ENCODE measurements around the gene ACVR1B.

ACVR1B gene

GRCh38 chr12:52041695-52042123, 90.2 kb downstream of the ACVR1B start:
- no peak overlapping the region for H3K4me3 ChIP-seq (ENCODE audit: low read depth, low read length)
- TF ChIP-seq, protein P1, sequence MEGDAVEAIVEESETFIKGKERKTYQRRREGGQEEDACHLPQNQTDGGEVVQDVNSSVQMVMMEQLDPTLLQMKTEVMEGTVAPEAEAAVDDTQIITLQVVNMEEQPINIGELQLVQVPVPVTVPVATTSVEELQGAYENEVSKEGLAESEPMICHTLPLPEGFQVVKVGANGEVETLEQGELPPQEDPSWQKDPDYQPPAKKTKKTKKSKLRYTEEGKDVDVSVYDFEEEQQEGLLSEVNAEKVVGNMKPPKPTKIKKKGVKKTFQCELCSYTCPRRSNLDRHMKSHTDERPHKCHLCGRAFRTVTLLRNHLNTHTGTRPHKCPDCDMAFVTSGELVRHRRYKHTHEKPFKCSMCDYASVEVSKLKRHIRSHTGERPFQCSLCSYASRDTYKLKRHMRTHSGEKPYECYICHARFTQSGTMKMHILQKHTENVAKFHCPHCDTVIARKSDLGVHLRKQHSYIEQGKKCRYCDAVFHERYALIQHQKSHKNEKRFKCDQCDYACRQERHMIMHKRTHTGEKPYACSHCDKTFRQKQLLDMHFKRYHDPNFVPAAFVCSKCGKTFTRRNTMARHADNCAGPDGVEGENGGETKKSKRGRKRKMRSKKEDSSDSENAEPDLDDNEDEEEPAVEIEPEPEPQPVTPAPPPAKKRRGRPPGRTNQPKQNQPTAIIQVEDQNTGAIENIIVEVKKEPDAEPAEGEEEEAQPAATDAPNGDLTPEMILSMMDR (IDR thresholded peaks at IDR 0.05; ENCODE audit: insufficient read depth, low read length, missing control alignments): no peak
- no peak for DNase-seq (ENCODE audit: low read depth, low spot score)
- ChIA-PET CTCF (interaction anchor here (3.1 to 32.6 kb wide), 3 partner anchors 10 to 31 kb away, joined by 7 to 1695 read pairs (median 98); partner anchors contain the start of genes ATG101, NR4A1 and SMIM41), POLR2A (no interaction called here)

DNA sequence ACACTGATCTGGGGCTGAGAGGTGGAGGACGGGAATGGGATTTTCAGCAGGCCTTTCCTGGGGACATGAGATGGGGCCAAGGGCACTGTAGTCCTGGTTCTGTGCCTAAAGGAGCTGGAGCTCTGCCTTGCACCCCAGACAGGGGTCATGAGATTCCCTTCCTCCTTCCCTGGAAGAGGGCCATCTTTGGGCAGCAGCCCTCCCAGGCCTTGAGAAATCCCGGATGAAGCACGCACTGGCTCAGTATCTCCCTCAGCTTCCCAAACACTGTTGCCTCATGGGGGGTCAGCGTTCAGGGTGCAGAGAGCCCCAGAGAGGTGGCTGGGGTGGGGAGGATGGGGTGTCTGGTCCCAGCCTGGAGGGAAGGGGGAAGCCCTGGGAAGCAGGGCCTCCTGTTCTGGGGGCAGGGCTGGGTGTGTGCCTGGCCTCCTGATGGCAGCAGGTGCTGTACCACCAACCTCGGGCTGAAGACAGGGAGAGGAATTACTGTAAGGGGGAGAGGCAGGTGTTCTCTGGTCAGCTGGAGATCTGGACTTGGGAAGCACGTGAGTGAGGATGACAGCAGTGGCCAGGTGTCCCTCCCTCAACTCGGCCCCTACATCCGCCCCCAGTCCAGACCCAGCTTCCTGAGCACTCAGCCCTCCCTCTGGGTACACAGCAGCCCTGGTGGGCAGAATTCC, 91.3 kb downstream of the ACVR1B start:
- ChIA-PET POLR2A (interaction anchor here (0.5 kb wide), 1 partner anchor 49 kb away, joined by 3 read pairs; no protein-coding TSS in a partner anchor), CTCF (interaction anchor here (2.6 to 32.6 kb wide), 4 partner anchors 11 to 30 kb away, joined by 7 to 1695 read pairs (median 36); partner anchors contain the start of genes ATG101, NR4A1 and SMIM41)
- TF ChIP-seq, protein P1 (IDR thresholded peaks at IDR 0.05; ENCODE audit: insufficient read depth, low read length, missing control alignments): no peak
- H3K4me3 ChIP-seq (ENCODE audit: low read depth, low read length): no peak overlapping the region
- DNase-seq (ENCODE audit: low read depth, low spot score): no peak

GRCh38 chr12:52043386-52044212, 92.1 kb downstream of the ACVR1B start:
- ChIA-PET POLR2A (interaction anchor here (0.5 to 1.3 kb wide), 3 partner anchors 11 to 50 kb away, joined by 3 to 5 read pairs (median 3); no protein-coding TSS in a partner anchor), CTCF (interaction anchor here (0.7 to 32.6 kb wide), 6 partner anchors 13 to 145 kb away, joined by 3 to 1695 read pairs (median 7); partner anchors contain the start of genes ATG101, NR4A1 and SMIM41)
- DNase-seq (ENCODE audit: low read depth, low spot score): no peak
- TF ChIP-seq, protein P1 (IDR thresholded peaks at IDR 0.05; ENCODE audit: insufficient read depth, low read length, missing control alignments): no peak
- no peak overlapping the region for H3K4me3 ChIP-seq (ENCODE audit: low read depth, low read length)

- ChIA-PET CTCF (interaction anchor here (0.7 to 32.6 kb wide), 6 partner anchors 13 to 145 kb away, joined by 3 to 1695 read pairs (median 7); partner anchors contain the start of genes ATG101, NR4A1 and SMIM41), POLR2A (interaction anchor here (1.2 to 1.3 kb wide), 2 partner anchors 12 to 27 kb away, joined by 3 to 5 read pairs; no protein-coding TSS in a partner anchor)
- no peak for DNase-seq (ENCODE audit: low read depth, low spot score)
- no peak overlapping the region for H3K4me3 ChIP-seq (ENCODE audit: low read depth, low read length)
- TF ChIP-seq, protein P1 (IDR thresholded peaks at IDR 0.05; ENCODE audit: insufficient read depth, low read length, missing control alignments): no peak
These were observed 92.9 kb downstream of the ACVR1B start for GRCh38 chr12:52044292-52044983.

DNA sequence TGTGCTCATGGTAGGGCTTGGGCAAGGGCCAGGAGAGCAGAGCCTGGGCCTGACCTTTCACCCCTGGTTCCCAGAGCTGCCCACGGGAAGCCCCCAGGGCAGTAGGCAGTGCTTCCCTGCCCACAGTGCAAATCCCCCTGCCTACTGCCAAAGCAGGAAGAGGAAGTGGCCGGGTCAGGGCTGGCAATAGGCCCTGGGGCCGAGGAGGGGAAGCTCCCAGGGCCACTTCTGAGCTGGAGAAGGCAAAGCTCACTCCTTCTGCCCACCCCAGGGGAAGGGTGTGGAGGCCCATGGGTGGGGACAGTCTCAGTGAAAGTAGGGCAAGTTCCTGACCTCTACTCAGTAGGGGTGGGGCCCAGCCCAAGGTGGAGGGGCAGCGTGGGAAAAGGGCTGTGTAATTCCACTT, 94.3 kb downstream of the ACVR1B start:
- DNase-seq (ENCODE audit: low read depth, low spot score): no peak
- no peak overlapping the region for H3K4me3 ChIP-seq (ENCODE audit: low read depth, low read length)
- ChIA-PET CTCF (interaction anchor here (2.6 to 32.6 kb wide), 3 partner anchors 20 to 27 kb away, joined by 8 to 1695 read pairs (median 64); partner anchors contain the start of genes ATG101, NR4A1 and SMIM41), POLR2A (no interaction called here)
- TF ChIP-seq, protein P1 (IDR thresholded peaks at IDR 0.05; ENCODE audit: insufficient read depth, low read length, missing control alignments): no peak

All from AG04449 (cell line).